ENCODE data around the gene ANO7. TPM values are rescaled to one million over a fixed set of nuclear protein-coding genes. Genes with fewer than 3 reads are reported as not detected.
A peak's percentile ranks its signal among the peaks of the same experiment; 100 is the strongest.

The ANO7 gene
- total RNA-seq, 6 donors from 2014 or later, result 0.30 to 1.3 (median 1.1) TPM

GRCh38 chr2:241204010-241204384 lies 15.5 kb downstream of the ANO7 start:
- Histone ChIP-seq H3K9me3 (no peaks in the 10 kb centered on the region), H3K36me3 (no peaks in the 10 kb centered on the region), H3K27ac (no peak overlapping the region), H3K4me1 (no peaks in the 10 kb centered on the region), H3K27me3 (no peaks in the 10 kb centered on the region), H3K4me3 (no peak overlapping the region)
- WGBS, 2 donors, result 84 to 97% methylated on average over 7 to 10 of the region's 10 CpGs
- ATAC-seq (ENCODE audit: low FRiP score in 2 of 2), result no peak
- DNase-seq, result peak in 1 of 2 donors; percentile 72
- no peak for TF ChIP-seq EP300 (IDR thresholded peaks at IDR 0.05)
- TF ChIP-seq POLR2AphosphoS5 (IDR thresholded peaks at IDR 0.05), result no peak
- no peak for TF ChIP-seq POLR2A (IDR thresholded peaks at IDR 0.05)
- TF ChIP-seq CTCF (IDR thresholded peaks at IDR 0.05), result no peak

DNA sequence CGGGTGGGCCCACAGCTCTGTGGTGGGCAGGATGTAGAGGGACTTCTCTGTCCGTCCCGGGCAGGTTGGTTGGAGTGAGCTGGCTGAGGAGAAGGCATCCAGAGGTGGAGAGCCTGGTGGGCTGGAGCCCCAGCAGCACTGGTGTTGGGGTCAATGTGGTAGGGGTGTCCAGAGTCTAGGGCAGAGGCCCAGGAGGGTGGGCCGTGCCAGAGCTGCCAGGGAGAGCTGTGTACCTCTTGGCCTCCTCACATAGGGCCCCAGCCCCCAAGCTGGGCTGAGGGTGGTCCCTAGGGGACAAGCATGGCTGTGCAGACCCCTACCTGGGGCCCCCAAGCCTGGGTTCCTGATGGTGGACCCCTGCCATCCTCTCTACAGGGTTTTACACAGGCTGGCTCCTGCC lies 16.0 kb downstream of the ANO7 start:
- no peak for ATAC-seq (ENCODE audit: low FRiP score in 2 of 2)
- DNase-seq, result no peak
- Histone ChIP-seq H3K27me3 (no peaks in the 10 kb centered on the region), H3K4me3 (no peak overlapping the region), H3K27ac (no peak overlapping the region), H3K9me3 (no peaks in the 10 kb centered on the region), H3K36me3 (no peaks in the 10 kb centered on the region), H3K4me1 (no peaks in the 10 kb centered on the region)
- TF ChIP-seq POLR2AphosphoS5 (IDR thresholded peaks at IDR 0.05), result no peak
- TF ChIP-seq POLR2A (IDR thresholded peaks at IDR 0.05), result no peak
- TF ChIP-seq EP300 (IDR thresholded peaks at IDR 0.05), result no peak
- no peak for TF ChIP-seq CTCF (IDR thresholded peaks at IDR 0.05)
- WGBS, 2 donors, result 66 to 73% methylated on average over 3 to 4 of the region's 4 CpGs

GRCh38 chr2:241205086-241205485 lies 16.6 kb downstream of the ANO7 start:
- Histone ChIP-seq H3K27ac (no peak overlapping the region), H3K9me3 (no peaks in the 10 kb centered on the region), H3K4me3 (no peak overlapping the region), H3K27me3 (no peaks in the 10 kb centered on the region), H3K36me3 (no peaks in the 10 kb centered on the region), H3K4me1 (no peaks in the 10 kb centered on the region)
- no peak for ATAC-seq (ENCODE audit: low FRiP score in 2 of 2)
- no peak for TF ChIP-seq POLR2AphosphoS5 (IDR thresholded peaks at IDR 0.05)
- TF ChIP-seq EP300 (IDR thresholded peaks at IDR 0.05), result no peak
- no peak for TF ChIP-seq POLR2A (IDR thresholded peaks at IDR 0.05)
- TF ChIP-seq CTCF (IDR thresholded peaks at IDR 0.05), result no peak
- WGBS, 2 donors, result 71% methylated on average over 3 of the region's 3 CpGs; no CpG with 5 or more reads in 1 of the 2 donors
- no peak for DNase-seq

- TF ChIP-seq POLR2A (IDR thresholded peaks at IDR 0.05), result no peak
- no peak for TF ChIP-seq EP300 (IDR thresholded peaks at IDR 0.05)
- TF ChIP-seq POLR2AphosphoS5 (IDR thresholded peaks at IDR 0.05), result no peak
- no peak for TF ChIP-seq CTCF (IDR thresholded peaks at IDR 0.05)
- H3K27me3 ChIP-seq, result no peaks in the 10 kb centered on the region
- no peaks in the 10 kb centered on the region for H3K4me1 ChIP-seq
- ATAC-seq (ENCODE audit: low FRiP score in 2 of 2) (no peak), DNase-seq (no peak)
- H3K27ac ChIP-seq, result no peak overlapping the region
- no peaks in the 10 kb centered on the region for H3K36me3 ChIP-seq
- H3K9me3 ChIP-seq, result no peaks in the 10 kb centered on the region
- no peak overlapping the region for H3K4me3 ChIP-seq
- 43 to 92% methylated on average over 1 of the region's 1 CpG for WGBS, 2 donors
Observed at GRCh38 chr2:241207151-241207550, 18.7 kb downstream of the ANO7 start.

GRCh38 chr2:241207641-241208040 lies 19.2 kb downstream of the ANO7 start:
- DNase-seq (no peak), ATAC-seq (ENCODE audit: low FRiP score in 2 of 2) (no peak)
- Histone ChIP-seq H3K36me3 (no peaks in the 10 kb centered on the region), H3K4me3 (no peak overlapping the region), H3K4me1 (no peaks in the 10 kb centered on the region), H3K9me3 (no peaks in the 10 kb centered on the region), H3K27ac (no peak overlapping the region), H3K27me3 (no peaks in the 10 kb centered on the region)
- 79% methylated on average over 6 of the region's 6 CpGs; no CpG with 5 or more reads in 1 of the 2 donors for WGBS, 2 donors
- TF ChIP-seq POLR2A (IDR thresholded peaks at IDR 0.05), result no peak
- no peak for TF ChIP-seq POLR2AphosphoS5 (IDR thresholded peaks at IDR 0.05)
